Osteocyte (in vitro differentiated cells): Measurements from ENCODE around the gene MRO. TPM values are rescaled to one million over a fixed set of nuclear protein-coding genes. Genes with fewer than 3 reads are reported as not detected.

ENCODE experiments used
- DNase-seq: peaks from one replicate; pipeline ENCODE4 v3.0.0; 2021; ENCODE audit warnings: mixed read lengths; ENCODE audit not compliant: unreplicated experiment; ENCODE audit errors: extremely low spot score
- H3K27ac Mint-ChIP-seq: one replicate; pipeline ENCODE4 v1.8.0; 2021; ENCODE audit warnings: mild to moderate bottlenecking, mixed read lengths; ENCODE audit not compliant: unreplicated experiment
- H3K27me3 Mint-ChIP-seq: one replicate; pipeline ENCODE4 v1.8.0; 2021; ENCODE audit warnings: mixed read lengths; ENCODE audit not compliant: unreplicated experiment
- H3K36me3 Mint-ChIP-seq: one replicate; pipeline ENCODE4 v1.8.0; 2021; ENCODE audit warnings: mixed read lengths; ENCODE audit not compliant: unreplicated experiment
- H3K4me1 Mint-ChIP-seq: one replicate; pipeline ENCODE4 v1.8.0; 2021; ENCODE audit warnings: mixed read lengths; ENCODE audit not compliant: unreplicated experiment
- H3K4me3 Mint-ChIP-seq: one replicate; pipeline ENCODE4 v1.8.0; 2021; ENCODE audit warnings: mild to moderate bottlenecking, moderate library complexity, mixed read lengths; ENCODE audit not compliant: unreplicated experiment
- H3K9me3 Mint-ChIP-seq: one replicate; pipeline ENCODE4 v1.8.0; 2021; ENCODE audit warnings: mixed read lengths; ENCODE audit not compliant: unreplicated experiment
- long read RNA-seq: library from polyadenylated mRNA; unstranded; transcript quantifications from one replicate; pipeline ENCODE4 v2.0.0, GENCODE V29; 2021
- total RNA-seq: library from RNA; stranded (reverse); gene quantifications from 2 replicates; pipeline ENCODE4 v1.2.1, GENCODE V29; 2021
- TF ChIP-seq, protein P1 (sequence below): fragments of 200-600 bp; sonication (generic); IDR thresholded peaks from 2 replicates; pipeline ENCODE4 v1.5.0; 2021; ENCODE audit warnings: antibody characterized with exemption, mild to moderate bottlenecking, moderate library complexity

Gene MRO
- not detected in 2 replicates for total RNA-seq
- long read RNA-seq, result 0 reads

DNA sequence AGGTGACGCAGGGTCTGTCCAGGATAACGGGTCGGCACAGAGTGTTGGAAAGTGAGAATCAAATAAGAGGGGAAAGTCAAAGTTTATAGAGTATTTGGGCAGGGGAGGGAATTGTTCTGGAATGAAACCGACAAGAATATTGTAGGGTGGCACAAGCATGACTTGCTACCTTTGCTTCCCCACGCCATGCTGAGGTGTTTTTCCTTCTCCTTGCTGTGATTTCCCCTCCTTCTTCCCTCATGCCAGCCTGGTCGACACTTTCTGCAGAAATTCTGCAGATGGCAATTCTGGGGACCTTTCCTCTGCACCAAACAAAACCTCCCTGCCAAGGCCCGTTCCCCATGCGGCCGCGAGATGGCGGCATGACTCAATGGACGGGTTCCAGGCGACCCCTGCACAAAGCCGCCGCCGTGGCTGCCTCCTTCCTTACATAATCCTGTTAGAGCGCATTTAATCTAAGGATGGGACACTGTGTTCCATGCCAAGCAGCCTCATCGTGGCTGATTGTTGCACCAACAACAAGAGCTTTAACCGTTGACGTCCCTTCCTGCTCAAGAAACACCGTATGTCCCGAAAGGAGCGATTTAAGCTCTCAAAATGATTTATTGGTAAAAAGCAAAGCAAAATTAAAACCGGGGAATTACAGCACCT is at the start of gene MRO:
Gene MRO (minus strand): TSS at position 289 of the 651 bp plus-strand sequence. CDS start 10,616 bp downstream, outside the sequence.
- Mint-ChIP-seq H3K4me3 (no peak within 1 kb of the TSS), H3K27ac (no peak within 1 kb of the TSS), H3K27me3 (peaks cover 13% of the 10 kb centered on the region), H3K9me3 (no peaks in the 10 kb centered on the region), H3K4me1 (peaks cover 30% of the 10 kb centered on the region), H3K36me3 (no peaks in the 10 kb centered on the region)
- DNase-seq, result peak; percentile 92
- TF ChIP-seq, protein P1, sequence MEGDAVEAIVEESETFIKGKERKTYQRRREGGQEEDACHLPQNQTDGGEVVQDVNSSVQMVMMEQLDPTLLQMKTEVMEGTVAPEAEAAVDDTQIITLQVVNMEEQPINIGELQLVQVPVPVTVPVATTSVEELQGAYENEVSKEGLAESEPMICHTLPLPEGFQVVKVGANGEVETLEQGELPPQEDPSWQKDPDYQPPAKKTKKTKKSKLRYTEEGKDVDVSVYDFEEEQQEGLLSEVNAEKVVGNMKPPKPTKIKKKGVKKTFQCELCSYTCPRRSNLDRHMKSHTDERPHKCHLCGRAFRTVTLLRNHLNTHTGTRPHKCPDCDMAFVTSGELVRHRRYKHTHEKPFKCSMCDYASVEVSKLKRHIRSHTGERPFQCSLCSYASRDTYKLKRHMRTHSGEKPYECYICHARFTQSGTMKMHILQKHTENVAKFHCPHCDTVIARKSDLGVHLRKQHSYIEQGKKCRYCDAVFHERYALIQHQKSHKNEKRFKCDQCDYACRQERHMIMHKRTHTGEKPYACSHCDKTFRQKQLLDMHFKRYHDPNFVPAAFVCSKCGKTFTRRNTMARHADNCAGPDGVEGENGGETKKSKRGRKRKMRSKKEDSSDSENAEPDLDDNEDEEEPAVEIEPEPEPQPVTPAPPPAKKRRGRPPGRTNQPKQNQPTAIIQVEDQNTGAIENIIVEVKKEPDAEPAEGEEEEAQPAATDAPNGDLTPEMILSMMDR, result peak; percentile 96

DNA sequence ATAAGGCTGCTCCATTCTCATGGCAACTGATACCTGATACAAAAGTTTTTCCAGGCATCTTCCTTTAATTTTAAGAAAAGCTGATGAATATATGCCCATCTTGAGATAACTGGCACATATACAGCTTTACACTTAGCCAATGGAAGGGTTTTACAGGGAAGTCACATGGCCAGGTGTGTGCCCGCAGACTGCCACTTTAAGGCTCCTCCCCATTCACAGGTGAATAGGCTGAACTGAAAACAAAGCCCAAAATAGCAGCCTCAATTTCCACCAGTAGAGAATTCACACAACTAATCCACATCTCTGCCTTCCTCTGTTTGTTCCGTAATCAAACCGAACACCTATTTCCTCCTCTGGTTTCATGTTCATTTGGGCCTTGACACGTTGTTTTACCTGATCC is 49.3 kb upstream of the MRO start:
- H3K36me3 Mint-ChIP-seq, result no peaks in the 10 kb centered on the region
- H3K27me3 Mint-ChIP-seq, result peaks cover 18% of the 10 kb centered on the region
- H3K4me1 Mint-ChIP-seq, result peaks cover 14% of the 10 kb centered on the region
- no peaks in the 10 kb centered on the region for H3K9me3 Mint-ChIP-seq
- no peak for DNase-seq
- TF ChIP-seq, protein P1, result no peak
- H3K4me3 Mint-ChIP-seq, result no peak overlapping the region
- H3K27ac Mint-ChIP-seq, result no peak overlapping the region

DNA sequence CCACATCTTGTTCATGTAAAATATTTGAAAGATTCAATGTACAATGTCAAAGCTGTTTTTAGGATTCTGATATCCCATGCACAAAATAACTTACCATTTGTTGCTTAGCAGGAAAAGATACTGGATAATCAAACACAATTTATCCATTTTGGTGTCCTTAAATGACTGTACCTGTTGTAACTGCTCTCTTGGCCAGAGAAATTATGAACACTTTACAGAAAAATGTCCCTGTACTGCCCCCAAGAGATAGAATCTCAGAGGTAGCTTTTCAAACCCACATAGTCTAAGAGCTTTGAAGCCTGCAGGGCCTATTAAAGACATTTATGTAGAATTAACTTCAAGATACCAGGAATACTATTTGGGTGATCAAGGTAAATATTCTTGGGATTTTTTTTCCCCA is 46.9 kb upstream of the MRO start:
- Mint-ChIP-seq H3K4me3 (no peak overlapping the region), H3K27me3 (peaks cover 18% of the 10 kb centered on the region), H3K27ac (no peak overlapping the region), H3K9me3 (no peaks in the 10 kb centered on the region), H3K4me1 (peaks cover 18% of the 10 kb centered on the region), H3K36me3 (no peaks in the 10 kb centered on the region)
- TF ChIP-seq, protein P1, result peak; percentile 29
- no peak for DNase-seq

DNA sequence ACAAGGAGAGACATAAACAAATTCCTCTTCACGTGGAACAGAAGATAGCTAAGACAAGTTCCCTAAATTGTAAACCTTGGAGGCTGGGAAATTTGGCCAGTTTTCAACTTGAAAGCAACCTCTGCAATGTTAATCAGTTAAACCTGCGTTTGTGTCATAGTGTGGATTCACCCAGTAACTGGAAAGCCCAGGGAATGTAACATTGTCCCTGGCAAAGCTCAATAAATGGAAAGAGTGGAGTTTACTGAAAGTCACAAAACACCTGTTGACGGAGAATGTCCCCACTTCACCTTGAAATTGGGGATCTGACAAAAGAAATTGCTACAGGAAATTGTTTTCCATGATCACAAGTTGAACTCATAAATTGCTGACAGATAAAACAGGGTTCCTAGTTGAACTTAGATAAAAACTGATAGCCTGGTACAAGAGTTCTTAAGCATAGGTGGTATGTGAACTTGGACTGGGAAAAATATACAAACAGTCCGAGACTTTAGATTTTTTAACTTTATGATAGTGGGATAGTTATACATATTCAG is 44.1 kb upstream of the MRO start:
- H3K4me1 Mint-ChIP-seq, result peaks cover 11% of the 10 kb centered on the region
- no peaks in the 10 kb centered on the region for H3K36me3 Mint-ChIP-seq
- H3K27me3 Mint-ChIP-seq, result peaks cover 35% of the 10 kb centered on the region
- no peaks in the 10 kb centered on the region for H3K9me3 Mint-ChIP-seq
- H3K4me3 Mint-ChIP-seq, result no peak overlapping the region
- no peak for DNase-seq
- H3K27ac Mint-ChIP-seq, result no peak overlapping the region
- TF ChIP-seq, protein P1, result no peak

DNA sequence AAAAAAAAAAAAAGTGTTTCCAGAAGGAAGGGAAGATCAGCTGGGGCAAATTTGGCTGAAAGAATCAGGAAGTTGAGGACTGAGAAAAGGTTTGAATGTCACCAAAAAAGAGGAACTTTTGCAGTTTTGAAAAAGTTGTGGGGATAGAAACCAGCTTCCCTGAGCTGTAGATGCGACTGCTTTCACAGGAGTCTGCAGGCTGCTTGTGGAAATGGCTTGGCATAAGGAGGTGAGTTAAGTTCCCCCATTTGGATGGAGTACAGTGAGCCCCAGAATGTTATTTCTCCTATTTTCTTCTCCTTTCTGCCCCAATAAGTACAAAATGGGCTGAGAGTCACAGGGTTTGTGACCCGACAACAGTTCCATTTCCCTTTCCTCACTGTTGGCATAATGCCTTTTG is 42.6 kb upstream of the MRO start:
- Mint-ChIP-seq H3K27me3 (peaks cover 40% of the 10 kb centered on the region), H3K27ac (no peak overlapping the region), H3K9me3 (no peaks in the 10 kb centered on the region), H3K36me3 (no peaks in the 10 kb centered on the region), H3K4me3 (no peak overlapping the region), H3K4me1 (peaks cover 4% of the 10 kb centered on the region)
- no peak for DNase-seq
- TF ChIP-seq, protein P1, result no peak
